Lung microvascular endothelial cell (primary cell): Measurements from ENCODE around the gene GLYATL3. TPM values are rescaled to one million over a fixed set of nuclear protein-coding genes. Genes with fewer than 3 reads are reported as not detected.
A peak's percentile ranks its signal among the peaks of the same experiment; 100 is the strongest.

Source experiments
- DNase-seq, 2 donors: peaks; one replicate each; pipeline versions ENCODE4 v3.0.0 to v3.0.0-alpha.2; 2010; ENCODE audit warnings: low read depth in 2 of 2
- total RNA-seq: library from RNA; depleted of rRNA; stranded (reverse); fragments of >200 nt; gene quantifications from 2 replicates; pipeline ENCODE4 v1.2.1, GENCODE V29; 2014

GLYATL3 gene
- total RNA-seq, 1 donor from 2014 or later = not detected

DNA sequence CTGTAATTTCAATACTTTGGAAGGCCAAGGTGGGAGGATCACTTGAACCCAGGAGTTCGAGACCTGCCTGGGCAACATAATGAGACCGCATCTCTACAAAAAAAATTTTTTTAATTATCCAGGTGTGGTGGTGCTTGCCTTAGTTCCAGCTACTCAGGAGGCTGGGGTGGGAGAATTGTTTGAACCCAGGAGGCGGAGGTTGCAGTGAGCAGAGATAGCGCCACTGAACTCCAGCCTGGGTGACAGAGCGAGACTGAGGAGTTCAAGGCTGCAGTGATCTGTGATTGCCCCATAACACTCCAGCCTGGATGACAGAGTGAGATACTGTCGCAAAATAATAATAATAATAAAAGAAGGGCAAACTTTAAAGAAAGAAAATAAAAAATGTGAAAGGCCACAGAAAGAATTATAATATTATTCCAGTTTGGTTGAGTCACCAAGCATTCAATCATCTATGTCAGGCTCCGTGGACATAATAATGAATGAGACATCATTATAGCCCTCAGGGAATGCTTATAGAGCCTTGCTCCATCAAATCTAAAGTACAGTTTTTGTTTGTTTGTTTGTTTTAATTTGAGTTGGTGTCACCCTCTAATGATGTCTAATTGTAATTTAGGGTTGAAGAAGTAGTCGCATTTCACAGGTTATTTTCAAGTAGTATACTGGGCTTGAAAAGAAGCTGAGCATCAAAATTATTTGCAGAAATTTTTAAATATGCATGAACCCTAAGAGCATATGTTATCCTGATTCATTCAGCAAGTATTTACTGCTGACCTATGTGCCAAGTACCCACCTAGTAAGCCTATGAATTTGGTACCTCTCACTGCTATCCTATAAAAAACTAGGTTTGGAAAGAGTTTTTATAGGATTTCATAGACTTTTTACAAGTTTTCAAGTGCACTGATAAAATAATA is 15.1 kb downstream of the GLYATL3 start:
- DNase-seq = no peak

DNA sequence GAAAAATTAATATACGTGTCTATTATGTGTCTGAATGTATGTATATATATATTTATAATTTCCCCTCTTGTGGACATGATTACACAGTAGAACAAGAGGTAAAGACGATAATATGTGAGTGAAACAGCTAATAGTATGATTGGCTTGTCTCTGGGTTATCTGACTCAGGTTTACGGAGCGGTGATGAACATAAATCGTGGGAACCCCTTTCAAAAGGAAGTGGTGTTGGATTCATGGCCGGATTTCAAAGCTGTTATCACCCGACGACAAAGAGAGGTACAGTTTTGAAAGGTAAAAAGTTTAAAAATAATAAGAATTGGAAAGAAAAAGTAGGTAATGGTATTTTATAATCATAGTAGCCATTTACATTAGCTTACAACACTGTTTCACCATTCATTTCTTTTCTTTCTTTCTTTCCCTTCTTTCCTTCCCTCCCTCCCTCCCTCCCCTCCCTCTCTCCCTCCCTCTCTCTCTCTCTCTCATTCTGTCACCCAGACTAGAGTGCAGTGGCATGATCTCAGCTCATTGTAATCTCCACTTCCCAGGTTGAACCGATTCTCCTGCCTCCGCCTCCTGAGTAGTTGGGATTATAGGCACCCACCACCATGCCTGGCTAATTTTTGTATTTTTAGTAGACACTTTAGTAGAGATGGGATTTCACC is 15.9 kb downstream of the GLYATL3 start:
- no peak for DNase-seq

DNA sequence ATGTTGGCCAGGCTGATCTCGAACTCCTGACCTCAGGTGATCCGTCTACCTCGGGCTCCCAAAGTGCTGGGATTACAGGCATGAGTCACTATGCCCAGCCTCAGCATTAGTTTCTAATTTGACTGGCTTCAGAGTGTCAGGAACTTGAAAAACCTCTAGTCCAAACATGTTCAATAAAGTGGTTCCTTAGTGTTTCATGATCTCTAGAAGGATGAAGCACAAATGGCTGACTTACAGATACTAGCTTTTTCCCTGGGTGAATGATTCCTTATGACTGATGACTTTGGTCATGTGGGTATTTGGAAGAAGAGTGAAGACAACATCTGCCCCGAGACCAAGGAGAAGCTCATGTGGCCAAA is 16.4 kb downstream of the GLYATL3 start:
- no peak for DNase-seq

DNA sequence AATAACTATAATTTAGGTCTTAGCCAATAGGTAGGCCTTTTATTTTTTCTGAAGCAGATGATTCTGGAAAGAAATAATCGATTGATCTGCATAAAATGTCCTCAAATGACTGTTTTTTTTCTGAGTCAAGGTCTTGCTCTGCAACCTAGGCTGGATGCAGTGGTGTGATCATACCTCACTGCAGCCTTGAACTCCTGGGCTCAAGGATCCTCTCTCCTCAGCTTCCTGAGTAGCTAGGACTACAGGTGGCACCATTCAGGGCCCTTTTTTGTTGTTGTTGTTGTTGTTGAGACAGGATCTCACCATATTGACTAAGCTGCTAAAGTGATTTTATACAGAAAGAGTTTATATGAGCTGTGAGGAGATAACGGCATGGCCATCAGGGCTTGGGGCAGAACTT is 18.2 kb downstream of the GLYATL3 start:
- DNase-seq = no peak

DNA sequence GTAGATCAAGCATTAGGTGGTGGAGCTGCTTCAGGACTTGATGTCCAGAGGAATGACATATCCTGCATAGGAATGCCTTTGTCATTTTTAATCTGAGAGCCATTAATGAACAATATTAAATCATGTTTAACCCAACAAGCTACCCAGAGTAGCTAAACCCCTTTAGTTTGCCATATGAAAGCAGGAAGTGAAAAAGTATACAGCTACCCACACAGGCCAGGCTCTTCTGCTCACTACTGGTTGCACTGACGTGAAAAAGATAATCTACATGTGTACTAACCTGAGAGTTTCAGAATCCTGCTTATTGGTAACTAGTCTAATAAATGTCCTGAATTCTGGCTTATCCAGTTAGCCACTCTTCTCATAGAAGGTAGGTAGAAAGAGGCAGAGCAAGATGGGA is 19.9 kb downstream of the GLYATL3 start:
- no peak for DNase-seq

DNA sequence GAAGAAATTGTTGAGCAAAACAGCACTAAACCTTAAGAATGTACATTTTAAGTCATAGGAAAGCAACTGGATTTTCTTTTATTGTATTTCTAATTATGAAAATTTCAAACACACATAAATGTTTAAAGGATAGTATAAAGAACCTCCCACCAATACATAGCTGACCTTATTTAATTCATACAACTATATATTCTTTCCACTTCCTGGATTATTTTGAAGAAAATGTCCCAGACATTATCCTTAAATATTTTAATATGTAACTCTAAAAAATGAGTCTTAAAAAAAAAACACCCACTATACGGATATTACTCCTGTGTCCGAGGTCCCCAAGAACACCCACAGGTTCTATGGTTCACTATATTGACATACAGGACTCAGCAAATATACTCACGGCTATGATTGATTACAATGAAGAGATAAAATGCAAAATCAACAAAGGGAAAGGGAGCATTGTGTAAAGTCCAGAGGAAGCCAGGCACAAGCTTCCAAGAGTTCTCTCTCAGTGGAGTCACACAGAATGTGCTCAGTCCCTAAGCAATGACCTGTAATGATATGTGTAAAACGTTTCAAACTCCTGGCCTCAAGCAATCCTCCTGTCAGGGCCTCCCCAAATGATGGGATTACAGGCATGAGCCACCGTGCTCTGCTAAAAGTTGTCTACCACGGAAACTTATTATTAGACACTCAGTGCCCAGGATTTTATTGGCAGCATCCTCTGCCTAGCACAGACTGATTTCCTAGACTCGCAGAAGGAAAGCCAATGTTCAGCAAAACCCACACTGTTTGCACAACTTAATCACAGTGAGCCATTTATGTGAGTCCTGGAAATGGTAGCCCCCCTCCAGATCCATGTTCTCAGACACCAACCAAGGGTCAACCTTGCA is 23.2 kb downstream of the GLYATL3 start:
- DNase-seq = no peak

DNA sequence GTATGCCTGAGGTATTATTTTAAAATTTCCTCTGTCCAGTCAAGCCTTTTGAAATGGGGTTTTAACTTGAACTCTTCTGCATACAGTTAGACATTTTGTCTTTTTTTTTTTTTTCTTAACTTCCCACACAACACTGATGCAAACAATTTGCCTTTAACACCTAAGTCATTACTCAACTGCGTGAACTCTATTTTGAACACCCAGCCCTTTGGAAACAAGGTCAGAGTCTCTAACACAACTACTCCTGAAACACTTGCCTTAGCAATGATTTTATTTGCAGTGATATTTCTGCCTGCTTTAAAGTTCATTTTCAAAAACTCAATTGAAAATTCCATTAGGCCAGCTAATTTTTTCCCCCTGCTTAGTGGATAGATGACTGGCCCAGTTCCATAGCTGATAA is 24.2 kb downstream of the GLYATL3 start:
- no peak for DNase-seq

DNA sequence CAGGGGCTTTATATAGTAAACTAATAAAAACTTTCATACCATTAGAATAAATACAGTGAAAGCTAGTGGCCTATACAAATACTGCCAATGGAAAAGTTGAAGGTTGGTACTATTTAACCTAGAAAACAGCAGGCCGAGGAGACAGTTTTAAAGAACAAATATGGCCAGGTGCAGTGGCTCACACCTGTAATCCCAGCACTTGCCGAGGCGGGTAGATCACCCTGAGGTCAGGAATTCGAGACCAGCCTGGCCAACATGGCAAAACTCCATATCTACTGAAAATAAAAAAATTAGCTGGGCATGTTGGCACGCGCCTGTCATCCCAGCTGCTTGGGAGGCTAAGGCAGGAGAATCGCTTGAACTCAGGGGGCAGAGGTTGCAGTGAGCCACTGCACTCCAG is 24.8 kb downstream of the GLYATL3 start:
- DNase-seq = no peak

DNA sequence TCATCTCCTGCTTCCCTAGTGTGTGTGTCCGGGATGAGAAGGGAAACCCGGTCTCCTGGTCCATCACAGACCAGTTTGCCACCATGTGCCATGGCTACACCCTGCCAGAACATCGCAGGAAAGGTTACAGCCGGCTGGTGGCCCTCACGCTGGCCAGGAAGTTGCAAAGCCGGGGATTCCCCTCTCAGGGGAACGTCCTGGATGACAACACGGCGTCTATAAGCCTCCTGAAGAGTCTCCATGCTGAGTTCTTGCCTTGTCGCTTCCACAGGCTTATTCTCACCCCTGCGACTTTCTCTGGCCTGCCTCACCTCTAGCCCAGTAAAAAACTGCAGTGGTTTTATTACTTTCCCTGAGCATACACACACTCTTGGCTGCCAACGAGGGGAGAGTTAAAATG is 26.9 kb downstream of the GLYATL3 start:
- DNase-seq = peak in 1 of 2 donors; percentile 3

DNA sequence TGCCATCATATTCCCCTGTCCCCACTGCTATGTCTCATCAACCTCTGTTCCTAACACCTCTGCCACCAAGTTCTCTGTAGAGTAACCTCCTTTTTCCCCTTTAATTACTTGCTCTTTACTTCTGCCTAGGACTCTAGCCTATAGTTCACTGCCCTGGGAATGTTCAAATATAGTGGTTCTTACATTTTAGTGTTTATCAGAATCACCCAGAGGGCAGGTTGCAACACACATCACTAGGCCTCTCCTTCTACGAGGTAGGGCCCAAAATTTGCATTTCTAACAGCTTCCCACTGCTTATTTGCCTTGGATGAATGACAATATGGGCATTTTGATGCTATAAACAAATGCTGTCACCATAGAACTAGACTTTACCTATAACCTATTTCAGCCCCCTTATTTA is 27.6 kb downstream of the GLYATL3 start:
- DNase-seq = no peak

DNA sequence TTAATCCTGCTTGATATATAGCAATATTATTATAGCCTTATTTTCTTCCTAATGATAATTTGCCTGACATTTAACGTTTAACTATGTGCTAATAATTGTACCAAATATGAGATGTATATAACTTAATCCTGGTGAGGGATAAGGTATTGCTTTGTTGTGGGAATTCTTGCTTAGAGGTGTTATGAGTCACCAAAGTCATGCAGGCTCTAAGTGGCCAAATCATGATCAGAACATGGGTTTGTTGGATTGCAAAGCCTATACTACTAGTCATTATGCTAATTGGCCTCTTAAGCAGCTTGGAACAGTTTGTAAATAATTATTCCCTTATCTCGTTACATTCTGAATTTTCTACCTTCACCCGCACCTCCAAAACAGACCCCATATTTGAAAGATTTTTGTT is 28.8 kb downstream of the GLYATL3 start:
- no peak for DNase-seq

DNA sequence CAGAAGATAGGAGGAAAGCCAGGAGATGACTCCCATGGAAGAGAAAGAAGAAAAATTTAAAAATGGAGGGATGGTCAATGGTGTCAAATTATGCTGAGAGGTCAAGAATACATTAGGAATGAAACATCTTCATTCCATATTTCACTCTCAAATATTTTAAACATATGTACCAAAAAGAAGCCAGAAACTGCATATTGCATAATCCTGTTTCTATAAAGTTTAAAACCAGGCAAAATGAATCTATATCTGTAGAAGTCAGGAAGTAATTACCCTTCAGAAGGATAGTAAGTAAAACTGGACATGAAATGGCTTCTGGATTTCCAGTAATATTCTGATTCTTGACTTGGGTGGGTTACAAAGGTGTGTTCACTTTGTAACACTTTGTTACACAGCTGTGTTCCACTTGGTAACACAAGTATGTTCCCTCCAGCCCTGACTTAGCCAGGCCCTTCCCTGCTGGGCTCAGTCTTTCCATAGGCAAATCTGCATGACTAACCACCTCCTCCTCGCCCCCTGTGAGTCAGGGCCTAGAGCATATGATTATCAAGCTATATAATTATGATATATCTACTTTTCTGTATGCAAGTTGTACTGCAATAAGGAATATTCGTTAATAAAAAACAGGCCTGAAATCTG is 30.5 kb downstream of the GLYATL3 start:
- DNase-seq = no peak

DNA sequence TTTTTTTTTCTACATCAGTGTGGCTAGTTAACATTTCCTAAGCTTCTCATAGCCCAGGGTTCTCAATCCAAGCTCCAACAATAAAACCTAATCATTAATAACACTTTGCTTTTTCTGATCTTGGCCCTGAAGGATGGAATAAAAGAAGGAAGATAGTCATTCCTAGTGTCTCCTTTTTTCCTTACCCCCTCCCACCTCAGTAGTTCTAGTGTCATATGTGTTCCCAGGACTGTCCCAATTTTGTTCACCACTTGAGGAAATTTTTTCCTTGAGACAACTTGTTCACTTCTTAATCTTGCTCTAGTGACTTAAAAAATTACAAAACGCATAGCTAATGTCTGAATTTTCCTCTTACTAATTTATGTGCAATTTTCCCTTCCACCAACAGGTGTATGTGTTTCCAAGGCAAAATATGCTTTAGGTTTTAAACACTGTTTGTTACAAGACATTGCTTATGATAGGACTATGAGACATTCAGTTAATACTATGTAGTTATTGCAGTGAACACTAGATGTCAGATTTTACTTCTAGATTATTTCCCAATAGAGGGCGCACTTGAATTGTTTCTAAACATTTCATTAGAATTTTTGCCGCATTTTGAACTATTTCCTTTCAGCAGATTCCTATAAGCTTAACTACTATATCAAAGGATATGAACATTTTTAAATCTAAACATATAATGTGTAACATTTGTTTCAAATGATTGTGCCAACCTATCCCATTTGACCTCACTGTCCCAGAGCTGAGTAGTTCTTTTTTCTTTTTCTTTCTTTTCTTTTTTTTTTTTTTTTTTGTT is 32.2 kb downstream of the GLYATL3 start:
- peak; percentile 71 to 86 for DNase-seq

DNA sequence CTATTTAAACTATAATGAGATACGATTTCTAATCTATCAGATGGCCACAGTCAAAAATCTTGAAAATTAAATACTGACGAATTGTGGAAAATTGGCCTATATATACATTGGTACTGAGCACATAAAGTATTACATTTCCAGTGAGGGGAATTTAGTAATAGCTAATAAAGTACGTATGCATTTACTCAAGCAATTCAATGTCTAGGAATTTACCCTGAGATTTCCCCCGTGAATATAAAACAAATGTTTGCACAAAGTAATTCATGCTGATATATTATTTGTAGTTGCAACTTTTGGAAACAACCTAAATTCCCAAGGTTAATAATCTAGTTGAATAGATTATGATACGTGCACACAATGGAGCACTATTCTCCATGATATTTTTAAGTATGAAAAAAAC is 36.1 kb downstream of the GLYATL3 start:
- no peak for DNase-seq

DNA sequence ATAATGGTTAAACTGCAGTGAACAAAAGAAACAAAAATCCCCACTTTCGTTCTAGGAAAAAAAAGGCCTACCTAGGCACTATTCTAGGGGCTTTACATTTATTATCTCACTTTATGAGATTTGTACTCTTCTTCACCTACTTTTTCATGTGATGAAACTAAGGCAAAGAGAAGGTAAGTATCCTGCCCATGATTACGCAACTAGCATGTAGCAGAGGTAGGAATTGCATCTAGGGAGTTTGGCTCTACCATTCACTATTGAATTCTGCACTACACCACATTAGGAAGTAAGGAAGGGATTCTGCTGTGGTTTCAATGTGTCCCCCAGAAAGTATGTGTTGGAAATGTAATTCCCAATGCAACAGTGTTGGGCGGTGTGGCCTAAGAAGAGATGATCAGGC is 39.4 kb downstream of the GLYATL3 start:
- no peak for DNase-seq

DNA sequence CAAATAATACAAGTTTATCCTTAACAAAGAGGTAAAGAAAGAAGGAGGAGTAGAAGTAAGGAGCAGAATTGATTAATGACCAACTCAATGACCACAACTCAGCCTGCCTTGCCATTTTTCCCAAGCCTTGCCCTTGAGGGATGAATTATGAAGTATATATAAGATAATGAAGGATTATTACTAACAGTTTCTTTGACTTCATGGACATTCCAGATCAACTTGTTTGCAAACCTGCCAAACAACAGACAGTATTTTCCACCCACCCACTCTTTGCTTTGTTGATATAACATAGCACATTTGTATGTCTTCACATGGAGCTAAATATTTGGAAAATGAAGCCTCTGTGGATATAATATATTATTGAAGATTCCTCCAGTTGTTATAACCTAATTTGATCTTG is 40.9 kb downstream of the GLYATL3 start:
- DNase-seq = no peak

DNA sequence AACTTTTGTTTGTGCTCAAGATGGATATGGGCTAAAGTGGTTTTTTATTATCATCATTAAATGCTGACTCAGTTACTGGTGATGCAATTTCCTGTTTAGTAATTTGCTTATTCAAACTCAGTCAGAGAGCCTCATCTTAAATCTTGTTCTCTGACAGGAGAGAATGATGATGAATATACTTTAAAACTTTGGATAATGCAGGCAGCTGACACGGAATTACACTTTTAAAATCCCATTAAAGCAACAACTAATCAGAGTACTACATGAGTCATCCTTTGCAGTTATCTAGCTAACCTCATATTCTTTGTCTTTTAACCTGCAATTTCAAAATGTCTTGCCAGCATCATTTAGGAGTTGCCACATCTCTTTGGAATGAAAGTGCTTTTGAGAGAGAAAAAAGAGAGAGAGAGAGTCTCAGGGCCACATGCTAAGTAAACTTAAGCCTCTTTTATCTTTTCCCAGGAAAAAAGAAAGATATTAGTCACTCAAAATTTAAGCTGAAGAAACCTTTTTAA is 41.5 kb downstream of the GLYATL3 start:
- DNase-seq = peak in 1 of 2 donors; percentile 63

DNA sequence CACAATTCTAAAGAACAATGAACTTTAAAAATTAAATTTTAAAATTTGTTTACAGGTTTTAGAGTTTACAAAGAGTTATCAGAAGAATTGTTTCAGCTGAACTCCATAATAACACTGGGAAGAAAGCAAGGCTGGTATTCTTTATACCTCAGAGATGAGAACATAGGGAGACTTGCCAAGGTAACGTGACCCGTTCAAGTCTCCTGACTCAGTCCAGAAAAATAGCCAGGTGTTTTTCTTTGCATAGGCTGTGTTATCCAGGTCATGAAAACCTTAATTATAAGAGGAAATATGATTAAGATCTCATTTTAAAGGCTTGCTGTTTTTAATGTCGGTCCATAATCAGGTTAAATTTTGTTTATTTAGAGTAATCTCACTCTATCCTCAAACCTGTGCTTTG is 42.2 kb downstream of the GLYATL3 start:
- DNase-seq = no peak

DNA sequence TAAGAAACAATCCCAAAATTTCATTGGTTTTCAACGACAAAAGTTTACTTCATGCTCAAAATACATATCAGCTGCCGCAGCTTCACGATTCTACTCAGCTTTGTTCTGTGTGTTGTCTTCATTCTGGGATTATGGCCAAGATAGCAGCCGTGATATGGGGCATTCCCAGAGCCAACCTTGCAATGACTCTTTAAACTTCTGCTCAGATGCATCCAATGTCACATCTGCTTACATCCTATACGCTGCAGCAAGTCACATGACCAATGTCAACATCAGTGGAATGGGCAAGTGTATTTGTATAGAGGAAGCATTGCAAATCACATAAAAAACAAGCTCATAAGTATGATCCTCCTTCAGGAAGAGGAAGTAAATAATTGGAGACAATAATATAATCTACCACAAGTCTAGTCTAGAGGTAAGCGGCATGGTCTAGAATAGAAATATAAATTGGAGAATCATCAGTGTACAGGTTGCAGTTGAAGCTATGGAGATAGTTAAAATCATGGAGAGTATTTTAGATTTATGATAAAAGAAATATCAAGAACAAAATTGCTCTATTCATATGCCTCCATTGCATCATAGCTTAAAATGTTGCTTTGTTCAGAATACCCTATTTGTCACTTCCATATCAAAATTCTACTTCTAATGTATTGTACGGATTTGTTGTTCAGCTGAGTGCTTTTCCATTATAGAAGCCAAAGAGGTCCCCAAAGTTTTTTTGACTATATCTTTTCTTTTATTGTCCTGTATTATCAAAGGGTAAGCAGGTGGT is 43.5 kb downstream of the GLYATL3 start:
- no peak for DNase-seq

DNA sequence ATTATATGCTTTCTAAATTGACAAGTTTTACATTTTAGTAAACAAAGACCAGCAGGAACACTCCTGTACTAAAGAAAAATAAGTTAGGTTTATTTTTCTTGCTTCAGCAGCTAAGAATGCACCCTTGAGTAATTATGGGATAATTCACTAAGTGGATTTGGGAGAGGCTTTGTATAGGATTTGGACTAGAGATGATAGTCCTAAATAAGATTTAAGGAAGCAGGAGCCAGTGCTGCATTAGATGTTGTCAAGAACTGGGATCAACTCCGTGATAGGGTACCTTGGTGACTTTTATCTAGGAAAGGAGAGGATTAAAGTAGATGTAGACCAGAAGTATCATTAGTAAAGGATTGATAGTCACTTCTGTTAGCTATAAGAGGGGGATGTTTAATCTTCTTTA is 46.6 kb downstream of the GLYATL3 start:
- no peak for DNase-seq
